ENCODE data around the gene CT83.

Gene CT83, protein sequence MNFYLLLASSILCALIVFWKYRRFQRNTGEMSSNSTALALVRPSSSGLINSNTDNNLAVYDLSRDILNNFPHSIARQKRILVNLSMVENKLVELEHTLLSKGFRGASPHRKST
- 0 reads per million in 3 experiments for total RNA-seq

DNA sequence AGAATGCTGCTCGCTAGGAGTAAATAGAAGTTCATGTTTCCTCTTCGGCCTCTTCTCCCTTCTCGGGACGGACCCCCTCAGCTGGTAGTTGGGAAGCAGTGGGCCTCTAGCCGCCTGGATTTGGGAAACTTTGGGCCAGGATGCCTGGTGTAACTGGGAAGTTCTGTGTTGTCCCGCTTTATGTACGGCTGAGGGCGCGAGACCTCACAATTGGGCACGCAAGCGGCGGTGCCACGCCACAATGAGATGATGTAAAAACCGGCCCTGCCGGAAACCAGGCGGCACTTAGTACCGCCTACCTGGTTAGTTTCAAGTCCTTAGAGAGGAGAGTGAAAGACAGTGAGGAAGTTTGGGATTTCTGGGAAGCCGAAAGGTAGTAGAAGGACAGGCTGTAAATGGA lies at the start of gene CT83:
TSS of gene CT83 (minus strand) at position 155 of the 400 bp plus-strand sequence. CDS start at position 35, 120 bp downstream.
- DNase-seq = no peak

DNA sequence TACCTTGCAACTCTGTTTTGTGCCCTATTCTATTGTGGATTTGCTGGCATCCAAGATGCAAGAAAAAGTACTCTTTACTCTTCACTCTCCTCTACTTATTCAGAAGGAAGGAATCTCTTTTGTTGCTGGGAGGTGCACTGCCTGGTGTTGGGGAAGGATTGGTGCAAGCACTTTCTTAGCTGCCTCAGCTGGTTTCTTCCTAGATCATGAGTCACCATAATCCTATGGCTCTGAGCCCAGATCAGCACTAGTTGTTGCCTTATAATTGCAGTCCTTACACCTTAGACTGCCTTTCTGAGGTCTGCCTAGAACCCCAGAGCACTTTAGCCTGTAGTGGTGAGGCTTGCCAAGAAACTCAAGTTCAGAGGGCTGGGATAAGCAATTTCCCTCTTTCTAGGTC lies 37.0 kb upstream of the CT83 start:
- no peak for DNase-seq

DNA sequence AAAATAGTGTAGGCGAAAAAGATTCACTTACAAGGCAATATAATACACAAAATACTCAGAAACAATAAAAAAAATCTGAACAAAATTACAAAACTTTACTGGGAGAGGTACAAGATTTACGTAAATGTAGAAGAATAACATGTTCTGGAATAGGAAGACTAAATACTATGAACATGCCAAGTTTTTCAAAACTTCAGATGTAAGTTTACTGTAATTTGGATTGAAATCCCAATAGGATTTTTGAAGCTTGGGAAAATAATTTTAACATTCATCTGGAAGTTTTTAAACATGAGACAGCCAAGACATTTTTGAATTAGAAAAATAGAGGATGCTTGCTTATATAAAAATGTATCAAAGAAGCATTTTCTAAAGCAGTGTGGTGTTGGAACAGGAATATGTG lies 30.5 kb upstream of the CT83 start:
- DNase-seq = no peak

DNA sequence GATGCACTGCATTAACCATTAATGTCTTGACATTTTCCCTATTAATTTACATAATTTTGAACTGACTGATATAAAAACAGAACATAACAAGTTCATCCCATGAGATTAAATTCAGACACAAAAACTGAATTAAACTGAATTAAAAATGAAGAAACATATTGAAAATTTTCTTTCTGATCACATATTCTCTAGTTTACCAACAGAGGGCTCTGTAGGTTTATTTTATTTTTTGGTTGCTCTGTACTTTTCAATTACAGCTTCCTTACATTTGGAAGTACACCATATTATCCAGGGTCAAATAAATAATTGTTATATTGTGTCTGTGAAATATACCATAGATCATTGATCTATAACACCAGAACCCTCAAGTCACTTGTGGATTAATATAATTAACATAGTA lies 27.3 kb upstream of the CT83 start:
- no peak for DNase-seq

DNA sequence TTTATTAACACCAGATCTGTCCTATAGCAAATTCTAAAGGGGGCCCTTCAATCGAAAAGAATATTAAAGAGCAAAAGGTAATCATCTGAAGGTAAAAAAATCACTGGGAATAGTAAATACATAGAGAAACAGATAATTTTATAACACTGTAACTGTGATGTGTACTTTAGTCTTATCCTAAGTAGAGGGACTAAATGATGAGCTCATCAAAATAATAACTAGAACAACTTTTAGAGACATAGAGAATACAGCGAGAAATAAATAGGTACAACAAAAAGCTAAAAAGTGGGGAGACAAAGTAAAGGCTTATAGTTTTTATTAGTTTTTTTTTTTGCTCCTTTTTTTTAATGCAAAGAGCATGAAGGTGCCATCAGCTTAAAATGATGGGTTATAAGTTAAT lies 17.3 kb upstream of the CT83 start:
- DNase-seq = no peak

DNA sequence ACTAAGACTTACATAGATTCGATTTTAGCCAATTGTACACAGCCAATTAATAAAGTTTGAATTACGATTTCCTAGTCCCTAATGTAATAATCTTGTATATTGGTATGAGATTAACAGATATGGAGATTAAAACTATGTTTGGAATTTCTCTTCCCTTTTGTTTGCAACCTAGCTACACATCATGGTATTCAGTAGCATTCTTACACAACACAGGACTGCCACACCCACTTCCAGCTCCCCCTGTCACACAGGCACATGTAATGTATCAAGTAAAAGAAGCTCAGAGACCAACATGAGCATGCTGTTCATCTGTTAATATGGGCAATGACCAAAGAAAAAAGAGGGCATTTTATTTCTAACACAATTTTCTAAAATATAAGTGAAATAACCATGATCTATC lies 13.6 kb downstream of the CT83 start:
- no peak for DNase-seq

DNA sequence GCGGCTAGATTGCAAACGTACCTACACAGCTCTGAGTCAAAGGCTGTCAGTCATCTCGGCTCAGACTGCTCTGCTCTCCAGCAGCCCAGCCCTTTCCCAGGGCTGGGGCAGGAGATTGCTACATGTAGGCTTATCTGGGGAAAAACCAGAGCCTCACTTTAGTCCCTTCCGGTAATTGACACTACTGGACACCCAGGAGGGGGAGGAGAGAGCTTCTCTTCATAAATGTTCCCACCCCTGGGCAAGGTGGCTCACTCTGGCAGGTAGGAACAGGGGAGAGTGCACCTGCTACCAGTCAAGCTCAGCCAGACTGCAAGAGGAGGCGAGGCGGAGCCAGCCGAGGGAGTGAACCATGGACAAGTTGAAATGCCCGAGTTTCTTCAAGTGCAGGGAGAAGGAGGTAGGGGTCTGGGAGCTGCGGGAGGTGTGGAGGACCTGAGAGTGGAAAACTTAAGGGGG lies 26.4 kb downstream of the CT83 start, which contains the start of gene SLC6A14:
TSS of gene SLC6A14 (plus strand) at position 249 of the 459 bp plus-strand sequence. CDS start at position 353, 104 bp downstream.
- DNase-seq = no peak

DNA sequence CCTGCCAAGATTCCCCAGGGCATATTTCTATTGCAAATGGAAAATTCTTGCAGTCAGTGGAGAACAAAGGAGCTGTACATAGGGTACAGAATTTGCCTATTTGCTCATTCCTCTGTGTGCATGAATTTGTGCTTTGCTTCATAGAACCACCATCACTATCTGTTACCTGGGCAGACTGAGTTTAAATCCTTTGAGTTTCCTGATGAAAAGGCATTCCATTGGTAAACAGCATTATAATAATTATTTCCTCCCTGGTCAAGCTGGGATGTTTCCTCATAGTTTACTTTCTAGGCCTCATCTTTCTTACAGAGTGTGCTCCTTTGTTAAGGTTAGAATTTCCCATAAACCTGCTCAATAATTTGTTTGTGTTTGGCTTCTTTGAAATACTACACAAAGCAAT lies 27.2 kb downstream of the CT83 start:
- DNase-seq = no peak

DNA sequence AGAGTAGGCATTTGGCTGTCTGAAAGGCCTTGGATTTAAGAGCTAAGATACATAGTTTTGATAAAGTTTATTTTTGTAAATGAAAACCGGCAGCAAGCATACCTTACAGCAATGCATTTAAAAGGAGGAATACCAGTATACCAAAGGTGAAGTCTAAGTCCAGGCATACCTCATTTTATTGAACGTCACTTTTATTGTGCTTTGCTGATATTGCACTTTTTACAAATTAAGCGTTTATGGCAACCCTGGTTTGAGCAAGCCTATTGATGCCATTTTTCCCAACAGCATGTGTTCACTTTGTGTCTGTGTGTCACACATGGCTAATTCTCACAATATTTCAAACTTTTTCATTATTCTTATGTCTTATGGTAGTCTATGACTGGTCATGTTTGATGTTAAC lies 34.8 kb downstream of the CT83 start:
- no peak for DNase-seq

DNA sequence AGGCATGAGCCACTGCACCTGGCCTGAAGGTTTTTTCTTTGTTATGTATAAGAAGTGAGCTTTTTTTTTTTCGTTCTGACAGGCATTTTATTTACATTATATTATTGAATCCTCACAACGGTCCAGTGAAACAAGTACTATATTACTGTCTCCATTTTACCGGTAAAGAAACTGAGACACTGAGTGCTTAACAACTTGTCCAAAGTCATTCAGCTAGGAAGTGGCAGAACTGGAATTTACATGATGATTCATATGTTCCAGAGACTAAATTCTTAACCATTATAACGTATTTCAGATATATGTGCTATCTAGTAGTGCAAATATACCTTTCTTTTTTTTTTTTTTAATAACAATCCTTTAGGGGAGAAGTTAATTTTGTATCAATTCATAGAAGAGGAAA lies 44.8 kb downstream of the CT83 start:
- no peak for DNase-seq

DNA sequence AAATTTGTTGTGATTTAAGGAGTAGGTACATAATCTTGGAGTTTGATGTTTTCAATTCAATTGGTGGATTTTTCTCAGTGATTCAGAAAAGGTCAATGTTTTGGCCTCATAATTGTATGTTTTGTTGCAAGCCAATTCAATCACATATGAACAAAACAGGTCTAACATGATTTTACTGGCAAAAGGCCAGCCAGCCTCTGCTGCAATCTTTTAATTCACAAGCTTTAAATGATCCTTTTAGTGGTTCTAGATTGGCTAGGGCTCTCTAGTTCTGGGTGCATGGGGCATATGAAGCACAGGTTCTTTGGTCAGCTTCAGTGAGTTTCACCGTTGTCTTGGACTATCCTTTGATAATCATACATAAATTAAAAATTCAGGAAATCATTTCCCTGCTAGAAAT lies 45.6 kb downstream of the CT83 start:
- no peak for DNase-seq

DNA sequence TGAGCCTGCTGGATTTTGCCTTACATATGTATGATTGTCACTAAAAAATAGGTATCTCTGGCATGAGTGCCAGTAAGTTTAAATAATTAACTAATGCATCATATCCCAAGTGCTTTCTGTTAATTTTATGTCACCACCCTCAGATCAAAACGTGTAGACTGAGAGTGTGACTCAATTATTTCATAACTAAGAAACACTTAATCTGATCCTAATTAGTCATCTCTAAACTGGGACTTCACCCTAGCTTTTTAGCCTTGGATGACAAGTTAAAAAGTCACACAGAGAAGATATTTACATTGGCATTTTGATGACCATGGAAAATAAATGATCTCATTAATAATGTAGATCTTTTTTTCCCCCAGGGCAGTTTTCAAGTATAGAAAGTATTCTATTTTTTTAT lies 49.5 kb downstream of the CT83 start:
- DNase-seq = no peak
